HEK293T (cell line): ENCODE measurements around the gene SETD6.

Source experiments
- ARNT ChIP-seq: fragments of 450-650 bp; IDR thresholded peaks from 2 replicates; pipeline ENCODE4 v1.6.1; 2017; ENCODE audit warnings: mild to moderate bottlenecking
- BHLHE40 ChIP-seq: fragments of 450-650 bp; IDR thresholded peaks from 2 replicates; pipeline ENCODE4 v1.6.1; 2016; ENCODE audit warnings: mild to moderate bottlenecking, moderate library complexity, borderline replicate concordance
- CTBP1 ChIP-seq: fragments of 450-650 bp; IDR thresholded peaks from 2 replicates; pipeline ENCODE4 v1.6.1; 2016; ENCODE audit warnings: borderline replicate concordance
- ELF4 ChIP-seq: fragments of 450-650 bp; IDR thresholded peaks from 2 replicates; pipeline ENCODE4 v1.6.1; 2017; ENCODE audit warnings: antibody characterized with exemption
- FOXK2 ChIP-seq: fragments of 450-650 bp; IDR thresholded peaks from 2 replicates; pipeline ENCODE4 v1.6.1; 2016; ENCODE audit warnings: mild to moderate bottlenecking
- FOXM1 ChIP-seq: fragments of 450-650 bp; IDR thresholded peaks from 2 replicates; pipeline ENCODE4 v1.6.1; 2017; ENCODE audit warnings: mild to moderate bottlenecking, borderline replicate concordance
- HDGF ChIP-seq: fragments of 450-650 bp; IDR thresholded peaks from 2 replicates; pipeline ENCODE4 v1.6.1; 2017; ENCODE audit warnings: antibody characterized with exemption, borderline replicate concordance
- L3MBTL2 ChIP-seq: fragments of 450-650 bp; conservative IDR thresholded peaks from 2 replicates; pipeline ENCODE4 v1.6.1; 2016; ENCODE audit warnings: mild to moderate bottlenecking
- LEF1 ChIP-seq: fragments of 450-650 bp; IDR thresholded peaks from 2 replicates; pipeline ENCODE4 v1.6.1; 2017; ENCODE audit warnings: mild to moderate bottlenecking, borderline replicate concordance
- NFRKB ChIP-seq: fragments of 450-650 bp; IDR thresholded peaks from 2 replicates; pipeline ENCODE4 v1.6.1; 2016; ENCODE audit warnings: mild to moderate bottlenecking, moderate library complexity
- SP1 ChIP-seq: fragments of 450-650 bp; IDR thresholded peaks from 2 replicates; pipeline ENCODE4 v1.6.1; 2017
- SUZ12 ChIP-seq: fragments of 450-650 bp; IDR thresholded peaks from 2 replicates; pipeline ENCODE4 v1.6.1; 2016; ENCODE audit warnings: mild to moderate bottlenecking
- TARDBP ChIP-seq: fragments of 450-650 bp; IDR thresholded peaks from 2 replicates; pipeline ENCODE4 v1.6.1; 2016
- ZNF384 ChIP-seq: fragments of 450-650 bp; IDR thresholded peaks from 2 replicates; pipeline ENCODE4 v1.6.1; 2016

DNA sequence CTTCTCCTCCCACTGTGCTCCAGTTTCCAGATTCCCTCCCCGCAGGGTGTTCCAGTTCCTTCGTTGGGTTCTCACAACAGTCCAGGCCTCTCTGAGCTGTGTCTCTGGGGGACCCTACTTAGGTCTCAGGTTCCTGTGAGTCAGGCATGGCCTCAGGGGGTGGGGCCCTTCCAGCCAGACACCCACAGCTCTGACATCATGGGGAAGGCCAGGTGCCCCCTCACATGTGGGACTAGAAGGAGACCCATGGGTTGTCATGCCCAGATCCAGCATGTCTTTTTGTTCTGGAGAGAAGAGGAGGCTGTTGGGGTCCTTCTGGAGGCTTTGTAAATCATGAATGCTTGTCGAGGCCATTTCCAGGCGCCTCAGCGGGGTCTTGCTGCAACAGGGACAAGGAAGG is 47.4 kb upstream of the SETD6 start:
- TF ChIP-seq ZNF384 (no peak), BHLHE40 (no peak), FOXM1 (no peak), SUZ12 (no peak), NFRKB (no peak), CTBP1 (no peak), ARNT (no peak), L3MBTL2 (no peak), HDGF (no peak), TARDBP (no peak), ELF4 (no peak), SP1 (no peak), LEF1 (no peak), FOXK2 (no peak)
